GM19467 (cell line): Measurements from ENCODE around the gene EMC6.

Source experiments
- ATAC-seq: cut with Tn5 transposase; IDR thresholded peaks from one replicate; pipeline ENCODE4 v1.9.1; 2021; ENCODE audit warnings: mild to moderate bottlenecking, moderate library complexity; ENCODE audit not compliant: unreplicated experiment

Gene EMC6

DNA sequence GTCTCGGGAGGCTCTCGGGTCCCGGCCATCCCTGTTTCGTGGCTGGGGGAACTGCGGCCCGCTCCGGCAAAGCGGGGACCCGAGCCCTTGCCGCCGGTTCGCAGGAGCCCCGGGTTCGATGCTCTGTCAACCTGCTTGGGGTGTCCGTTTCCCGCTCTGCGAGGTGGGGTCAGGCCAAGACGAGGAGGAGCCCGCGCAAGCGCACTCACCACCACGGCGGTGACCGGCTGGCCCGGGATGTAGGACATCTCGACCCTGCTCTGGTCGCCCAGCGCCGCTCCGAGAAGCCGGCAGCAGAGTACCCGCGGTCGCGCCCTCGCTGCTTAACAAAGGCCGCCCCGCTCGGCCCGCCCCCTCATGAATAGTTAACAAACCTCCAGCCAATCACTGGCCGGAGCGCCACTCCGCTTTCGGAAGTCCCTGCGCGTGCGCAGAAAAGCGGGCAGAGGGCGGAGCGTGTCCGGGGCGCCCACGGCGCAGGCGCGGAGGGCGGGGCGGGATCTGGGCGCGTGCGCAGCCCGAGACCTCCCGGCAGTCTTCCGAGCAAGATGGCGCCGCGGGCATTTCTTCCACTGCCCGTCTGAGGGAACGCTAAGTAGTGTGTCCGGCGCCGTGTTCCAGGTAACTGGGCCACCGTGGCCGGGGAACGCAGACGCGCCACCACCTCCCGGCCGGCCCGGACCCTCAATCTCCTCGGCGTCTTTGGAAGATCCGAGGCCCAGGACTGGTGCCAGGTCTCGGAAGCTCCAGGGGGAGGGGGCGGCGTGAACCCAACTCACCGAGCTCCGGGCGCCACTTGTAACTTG lies at the start of gene EMC6, which contains the start of gene TAX1BP3:
Gene EMC6, plus strand, starts transcription at position 534 of the 806 bp plus-strand sequence. CDS start 335 bp downstream, outside the sequence.
Gene TAX1BP3, minus strand, starts transcription at position 300 of the 806 bp plus-strand sequence. Its CDS starts 52 bp downstream, at position 248.
- ATAC-seq = peak; percentile 83

DNA sequence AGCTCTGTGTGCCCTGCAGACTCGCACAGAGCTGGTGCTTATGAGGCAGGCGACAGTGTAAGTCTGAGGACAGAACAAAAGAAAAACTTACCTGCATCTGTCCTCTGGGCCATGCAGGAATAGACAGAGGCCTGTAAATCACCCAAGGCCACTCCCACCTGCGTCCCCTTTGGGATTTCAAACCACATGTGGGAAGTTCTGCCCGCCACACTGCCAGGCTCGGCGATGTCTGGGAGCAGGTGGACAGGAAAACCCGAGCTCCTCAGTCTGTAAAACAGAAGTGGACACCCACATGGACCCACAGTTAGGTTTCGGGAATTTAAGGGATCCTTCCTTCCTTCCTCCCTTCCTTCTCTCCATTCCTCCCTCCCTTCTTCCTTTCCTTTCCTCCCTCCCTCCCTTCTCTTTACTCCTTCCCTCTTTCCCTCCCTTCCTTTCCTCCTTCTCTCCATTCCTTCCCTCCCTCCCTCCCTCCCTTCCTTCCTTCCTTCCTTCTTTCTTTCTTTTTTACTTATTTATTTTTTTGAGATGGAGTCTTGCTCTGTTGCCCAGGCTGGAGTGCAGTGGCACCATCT lies 47.4 kb upstream of the EMC6 start:
- no peak for ATAC-seq

GRCh38 chr17:3622977-3623594 lies 45.5 kb upstream of the EMC6 start:
- no peak for ATAC-seq

DNA sequence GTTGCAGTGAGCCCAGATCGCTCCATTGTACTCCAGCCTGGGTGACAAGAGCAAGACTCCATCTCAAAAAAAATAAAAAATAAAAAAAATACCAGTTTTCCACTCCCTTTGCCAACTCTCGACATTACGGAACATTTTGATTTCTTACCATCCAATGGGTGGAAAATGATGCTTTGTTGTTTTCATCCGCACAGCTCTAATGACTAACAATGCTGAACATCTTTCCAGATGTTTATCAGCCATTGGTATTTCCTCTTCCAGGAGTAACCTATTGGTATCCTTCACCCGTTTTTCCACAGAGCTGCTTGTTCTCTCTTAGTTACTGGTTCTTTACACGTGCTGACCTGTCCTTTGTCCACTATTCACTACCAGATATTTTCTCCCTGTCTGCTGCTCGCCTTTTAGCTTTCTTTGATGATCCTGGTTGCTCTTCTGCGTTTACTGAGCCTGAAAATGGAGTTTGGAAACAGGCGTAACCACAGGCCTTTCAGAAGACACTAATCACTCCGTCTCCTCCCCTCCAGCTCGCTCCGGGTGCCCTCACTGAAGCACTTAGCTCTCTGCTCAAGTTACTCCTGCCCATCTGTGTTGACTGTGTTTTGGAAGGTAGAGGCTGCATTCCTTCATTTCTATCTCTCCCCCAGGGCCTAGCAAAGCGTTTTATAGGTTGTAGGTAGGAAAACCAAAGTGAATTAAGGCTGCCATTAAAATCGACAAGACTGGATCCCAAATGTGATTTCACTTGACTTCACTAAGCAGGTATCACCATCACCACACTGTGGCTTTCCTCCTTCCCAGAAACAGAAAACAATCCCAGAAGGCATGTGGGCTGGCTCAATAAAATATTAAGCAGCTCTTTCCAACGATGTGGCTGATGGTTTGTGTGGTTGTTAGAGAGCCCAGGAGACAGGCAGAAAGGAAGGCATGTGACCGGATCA lies 41.5 kb upstream of the EMC6 start:
- no peak for ATAC-seq

- no peak for ATAC-seq
Measured at GRCh38 chr17:3627769-3628167, 40.8 kb upstream of the EMC6 start.

DNA sequence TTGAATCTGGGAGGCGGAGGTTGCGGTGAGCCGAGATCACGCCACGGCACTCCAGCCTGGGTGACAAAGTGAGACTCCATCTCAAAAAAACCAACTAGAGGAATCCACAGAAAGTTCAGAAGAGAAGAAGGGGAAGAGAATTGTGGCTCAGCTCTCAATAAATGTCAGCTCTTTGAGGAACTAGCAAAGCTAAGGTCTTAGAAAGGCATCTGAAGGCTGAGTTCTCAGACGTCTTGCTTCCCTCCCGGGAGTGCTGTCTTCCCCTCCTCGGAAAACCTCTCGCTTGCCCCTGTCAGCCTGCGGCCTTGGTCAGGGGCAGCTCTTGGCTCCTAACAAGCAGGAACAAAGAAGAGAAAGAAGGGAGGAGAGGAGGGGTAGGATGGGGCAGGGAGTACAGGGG lies 37.8 kb upstream of the EMC6 start:
- ATAC-seq = no peak

DNA sequence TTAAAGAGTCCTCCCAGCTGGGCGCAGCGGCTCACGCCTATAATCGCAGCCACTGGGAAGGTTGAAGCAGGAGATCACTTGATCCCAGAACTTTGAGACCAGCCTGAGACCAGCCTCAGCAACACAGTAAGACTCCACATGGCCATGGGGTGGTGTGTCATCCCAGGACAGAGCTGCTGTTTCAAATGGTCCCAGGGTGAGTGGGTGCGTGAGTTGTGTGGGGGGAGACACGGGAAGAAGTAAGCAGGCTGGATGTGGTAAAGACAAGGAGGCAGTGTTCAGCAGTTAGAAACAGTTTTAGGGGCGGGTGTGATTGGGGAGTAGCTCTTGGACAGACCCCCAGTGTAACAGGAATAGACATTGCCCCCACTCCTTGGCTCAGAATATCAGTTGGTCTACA lies 36.3 kb upstream of the EMC6 start:
- ATAC-seq = no peak

DNA sequence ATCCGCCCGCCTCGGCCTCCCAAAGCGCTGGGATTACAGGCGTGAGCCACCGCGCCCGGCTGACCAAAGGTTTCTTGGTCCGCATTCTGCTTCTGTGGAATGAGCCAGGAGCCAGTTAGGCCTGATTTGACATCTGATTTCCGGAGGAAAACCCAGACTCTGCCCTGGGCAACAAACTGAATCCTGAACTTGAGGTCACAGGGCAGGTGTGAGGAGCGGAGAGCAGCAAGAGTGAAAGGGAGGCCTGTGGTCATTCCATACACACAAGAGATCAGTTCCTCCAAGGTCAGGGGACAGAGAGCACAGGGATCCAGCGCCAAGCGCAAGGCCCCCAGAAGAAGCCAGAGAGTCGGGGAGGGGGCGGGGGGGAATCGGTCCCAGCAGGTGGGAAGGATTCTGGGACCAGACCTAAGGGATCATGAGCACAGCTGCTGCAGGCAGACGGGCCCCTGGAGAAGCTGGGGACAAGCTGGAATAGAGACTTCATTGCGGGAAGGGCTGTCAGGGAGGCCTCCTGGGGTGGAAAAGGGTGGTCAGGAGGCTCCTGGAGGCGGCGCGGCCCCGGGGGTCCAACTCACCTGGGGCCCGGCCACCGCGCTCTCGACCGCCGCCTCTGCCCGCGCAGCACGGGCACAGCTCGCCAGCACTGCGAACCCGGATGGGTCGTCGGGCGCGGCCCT lies 33.0 kb upstream of the EMC6 start:
- no peak for ATAC-seq

DNA sequence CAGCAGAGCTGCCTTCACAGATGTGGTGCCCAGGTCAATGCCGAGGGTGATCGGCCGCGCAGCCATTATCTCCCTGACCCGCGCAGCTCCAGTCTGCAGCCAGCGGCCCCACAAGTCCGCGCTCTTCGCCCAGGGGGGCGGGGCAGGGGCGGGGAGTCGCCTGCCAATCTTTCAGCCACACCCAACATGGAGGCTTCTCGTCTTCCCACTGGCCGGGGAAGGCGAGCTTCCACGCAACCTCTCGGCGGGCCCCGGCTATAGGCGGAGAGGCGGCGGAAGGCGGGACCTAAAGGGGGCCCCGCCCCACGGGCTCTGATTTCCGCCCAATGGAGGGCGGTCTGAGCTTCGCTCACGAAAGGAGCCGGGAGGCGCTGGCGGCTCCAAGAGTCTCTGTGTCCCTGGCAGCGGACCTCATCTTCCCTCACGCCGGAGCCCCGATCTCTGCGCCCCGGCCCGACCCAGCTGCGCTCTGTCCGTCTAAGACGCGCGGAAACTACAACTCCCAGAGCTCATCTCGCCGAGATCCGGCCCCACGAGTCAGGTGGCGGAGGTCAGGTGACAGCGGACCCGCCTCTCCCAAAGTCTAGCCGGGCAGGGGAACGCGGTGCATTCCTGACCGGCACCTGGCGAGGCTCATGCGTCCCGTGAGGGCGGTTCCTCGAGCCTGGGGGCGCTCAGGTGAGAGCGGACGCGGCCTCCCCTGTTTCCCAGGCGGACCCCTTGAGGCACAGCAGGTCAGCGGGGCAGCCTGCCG lies 32.3 kb upstream of the EMC6 start, which contains the start of the genes CTNS and SHPK:
Gene CTNS, plus strand, starts transcription at position 607 of the 754 bp plus-strand sequence. CDS start 3,447 bp downstream, outside the sequence.
Gene SHPK, minus strand, starts transcription at position 97 of the 754 bp plus-strand sequence. Its CDS starts 31 bp downstream, at position 66.
- ATAC-seq = peak; percentile 94

GRCh38 chr17:3636908-3637373 lies 31.7 kb upstream of the EMC6 start:
- ATAC-seq = peak; percentile 9

DNA sequence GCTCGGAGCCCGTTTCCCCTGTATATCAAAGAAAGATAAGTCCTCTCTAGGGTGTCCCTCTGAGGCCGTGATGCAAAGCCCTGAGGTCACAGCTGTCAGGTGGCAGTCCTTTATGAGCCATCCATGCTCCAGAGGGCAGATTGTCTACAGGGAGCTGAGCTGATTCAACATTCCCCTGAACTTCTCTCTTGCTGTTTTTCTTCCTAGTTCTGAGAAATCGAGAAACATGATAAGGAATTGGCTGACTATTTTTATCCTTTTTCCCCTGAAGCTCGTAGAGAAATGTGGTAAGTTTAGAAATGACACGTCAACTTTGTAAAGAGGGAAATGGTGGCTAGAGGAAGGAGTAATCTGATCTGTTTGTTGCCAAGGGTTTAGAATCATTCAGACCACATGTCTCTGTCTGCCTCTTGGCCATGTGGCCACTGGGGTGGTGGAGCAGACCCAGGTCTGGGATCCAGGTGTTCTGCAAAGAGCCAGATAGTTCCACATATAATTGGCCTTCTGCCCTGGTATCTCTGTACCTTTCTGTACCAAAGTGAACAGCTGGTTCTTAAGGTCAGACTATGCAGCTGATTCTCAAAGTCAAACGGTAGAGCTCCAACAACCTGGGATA lies 28.5 kb upstream of the EMC6 start:
- no peak for ATAC-seq

GRCh38 chr17:3641014-3641413 lies 27.6 kb upstream of the EMC6 start:
- ATAC-seq = no peak

DNA sequence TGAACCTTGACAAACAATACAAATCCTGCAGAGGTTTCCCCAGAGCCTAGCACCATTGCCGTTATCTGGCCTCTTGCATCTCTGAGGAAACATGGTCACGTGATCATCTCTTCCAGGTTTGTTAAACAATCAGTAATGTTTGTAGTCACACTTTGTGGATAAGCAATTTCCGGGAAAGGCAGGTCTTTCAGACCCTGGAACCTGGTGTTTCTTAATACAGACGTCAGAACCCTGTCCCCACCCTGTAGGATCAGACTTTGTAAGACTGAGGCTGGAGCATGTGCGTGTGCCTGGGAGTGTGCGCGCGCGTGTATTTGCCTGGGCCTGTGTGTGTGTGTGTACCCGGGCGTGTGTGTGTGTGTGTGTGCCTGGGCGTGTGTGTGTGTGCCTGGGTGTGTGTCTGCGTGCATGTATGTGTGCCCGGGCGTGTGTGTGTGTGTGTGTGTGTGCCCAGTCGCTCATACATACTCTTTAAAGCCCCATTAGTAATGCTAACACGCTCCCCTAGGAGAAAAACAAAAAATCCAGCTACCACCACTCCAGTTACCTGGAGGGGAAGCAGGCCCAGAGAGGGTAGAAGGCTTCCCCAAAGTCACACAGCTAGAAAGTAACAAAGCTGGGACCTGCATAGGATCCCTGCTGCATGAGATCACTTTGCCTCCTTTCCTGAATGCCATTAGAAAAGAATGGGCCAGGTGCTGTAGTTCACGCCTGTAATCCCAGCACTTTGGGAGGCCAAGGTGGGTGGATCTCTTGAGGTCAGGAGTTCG lies 26.7 kb upstream of the EMC6 start:
- ATAC-seq = no peak

- ATAC-seq = no peak
Measured at GRCh38 chr17:3643889-3644349, 24.7 kb upstream of the EMC6 start.

DNA sequence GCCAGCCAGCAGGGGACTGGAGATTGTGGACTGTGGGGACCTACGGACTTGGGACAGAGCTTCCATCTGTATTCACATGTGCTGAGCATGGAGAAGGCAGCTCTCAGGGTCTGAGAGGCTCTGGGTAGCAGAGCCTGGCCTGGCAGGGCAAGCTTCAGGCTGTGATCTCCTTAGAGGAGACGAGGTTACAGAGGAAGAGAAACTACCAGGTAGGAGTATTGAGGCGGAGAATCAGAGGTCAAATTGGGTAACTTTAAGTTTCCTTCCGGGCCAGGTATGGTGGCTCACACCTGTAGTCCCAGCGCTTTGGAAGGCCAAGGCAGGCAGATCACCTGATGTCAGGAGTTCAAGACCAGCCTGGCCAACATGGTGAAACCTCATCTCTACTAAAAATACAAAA lies 23.3 kb upstream of the EMC6 start:
- ATAC-seq = no peak

- no peak for ATAC-seq
Measured at GRCh38 chr17:3647251-3647650, 21.4 kb upstream of the EMC6 start.

DNA sequence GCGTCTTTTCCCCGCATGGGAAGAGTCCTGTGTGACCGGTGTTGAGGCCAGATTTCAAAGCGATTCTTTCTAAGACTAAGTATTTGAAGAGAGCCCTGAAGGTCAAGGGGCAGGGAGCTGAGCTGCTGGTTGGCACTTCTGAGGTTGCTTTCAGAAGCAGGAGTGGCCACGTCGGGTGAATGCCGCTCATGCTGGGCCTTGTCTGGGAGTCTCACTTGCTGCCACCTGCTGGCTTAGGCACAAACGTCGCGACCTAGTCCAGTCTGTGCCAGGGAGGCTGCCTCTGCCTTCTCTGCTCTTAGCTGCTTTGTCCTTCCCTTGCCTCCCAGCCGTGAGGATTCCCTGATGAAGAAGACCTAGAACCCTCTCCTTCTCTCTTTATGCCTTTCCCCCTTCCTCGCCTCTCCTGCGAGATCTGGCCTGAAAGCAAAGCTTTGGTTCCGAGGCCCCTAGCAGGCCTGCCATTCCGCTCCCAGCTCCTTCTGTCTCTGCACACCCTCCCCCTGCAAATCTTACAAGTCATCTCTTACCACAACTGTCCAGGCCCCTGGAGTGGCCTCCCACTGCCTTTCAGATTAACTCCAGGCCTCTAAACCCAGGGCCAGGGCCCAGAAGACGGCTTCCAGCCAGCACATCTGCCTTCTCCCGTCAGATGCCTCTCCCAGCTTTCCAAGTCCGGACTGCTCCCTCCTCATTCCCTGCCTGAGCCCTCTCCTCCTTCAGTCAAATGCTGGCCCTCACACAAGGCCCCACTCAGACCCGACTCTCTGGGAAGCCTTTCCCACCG lies 20.6 kb upstream of the EMC6 start:
- ATAC-seq = no peak
